GM12872 (cell line): ENCODE results near the gene CDKAL1.

Source experiments
- CTCF ChIP-seq: IDR thresholded peaks from 3 replicates; pipeline ENCODE4 v1.5.1; 2011; ENCODE audit warnings: low read depth, mild to moderate bottlenecking, low read length, moderate library complexity; ENCODE audit not compliant: insufficient read depth

Gene CDKAL1

GRCh38 chr6:20811109-20811761 lies 277.0 kb downstream of the CDKAL1 start:
- no peak for TF ChIP-seq CTCF

- no peak for TF ChIP-seq CTCF
Observed at GRCh38 chr6:20812776-20813175, 278.5 kb downstream of the CDKAL1 start.

- no peak for TF ChIP-seq CTCF
Observed at GRCh38 chr6:20814494-20814893, 280.2 kb downstream of the CDKAL1 start.

GRCh38 chr6:20816126-20816525 lies 281.9 kb downstream of the CDKAL1 start:
- TF ChIP-seq CTCF: no peak

GRCh38 chr6:20817806-20818320 lies 283.6 kb downstream of the CDKAL1 start:
- no peak for TF ChIP-seq CTCF

GRCh38 chr6:20819774-20820400 lies 285.6 kb downstream of the CDKAL1 start:
- TF ChIP-seq CTCF: no peak

- no peak for TF ChIP-seq CTCF
Observed at GRCh38 chr6:20826378-20826777, 292.1 kb downstream of the CDKAL1 start.
